B cell (primary cell): ENCODE results near the gene FAM3A. TPM values are rescaled to one million over a fixed set of nuclear protein-coding genes. Genes with fewer than 3 reads are reported as not detected.

Experiments used
- ATAC-seq: fragments of 200-7000 bp; cut with Tn5 transposase; one replicate; pipeline ENCODE4 v1.10.0; 2021; ENCODE audit warnings: low read depth, mild to moderate bottlenecking, moderate number of reproducible peaks, moderate library complexity
- CTCF ChIA-PET: fragments of 350-600 bp; sonication (Branson Sonifier 250); formaldehyde crosslinking; loops from one replicate; lab custom pipeline; 2021; ENCODE audit warnings: antibody characterized with exemption, inconsistent platforms; lab: Charles Lee
- POLR2A ChIA-PET: fragments of 350-600 bp; sonication (Branson Sonifier 250); formaldehyde crosslinking; loops from one replicate; lab custom pipeline; 2021; ENCODE audit warnings: antibody characterized with exemption; lab: Charles Lee
- DNase-seq: peaks from one replicate; pipeline ENCODE4 v3.0.0; 2013
- H2AFZ ChIP-seq: 2 replicates; pipeline ENCODE4 v1.6.1; 2012; ENCODE audit warnings: mild to moderate bottlenecking, low read depth, low read length; ENCODE audit not compliant: insufficient read depth, poor library complexity, severe bottlenecking
- H3K27ac ChIP-seq, 2 donors: 1 replicate in 1 of 2; 2 replicates in 1 of 2; pipeline ENCODE4 v1.5.1; 2012 to 2013; ENCODE audit warnings: low read length in 2 of 2, mild to moderate bottlenecking in 2 of 2, moderate library complexity in 1 of 2
- H3K27me3 ChIP-seq, 4 experiments: fragments of 200-600 bp in 1 of 4; sonication (generic) in 1 of 4; replicated peaks in 1 of 4; 1 replicate in 2 of 4; 2 replicates in 2 of 4; pipeline versions ENCODE4 v1.6.1 to v1.7.0; 2013 to 2016; ENCODE audit warnings: low read length in 3 of 4, mild to moderate bottlenecking in 2 of 4, mixed read lengths in 1 of 4, moderate library complexity in 1 of 4; ENCODE audit not compliant: insufficient read depth in 4 of 4, control insufficient read depth in 3 of 4; ENCODE audit errors: control extremely low read depth in 1 of 4
- H3K36me3 ChIP-seq, 2 experiments: replicated peaks in 1 of 2; 1 replicate in 1 of 2; 2 replicates in 1 of 2; pipeline versions ENCODE4 v1.6.1 to v1.7.1; 2013; ENCODE audit warnings: low read length in 1 of 2; ENCODE audit not compliant: insufficient read depth in 2 of 2, control insufficient read depth in 1 of 2; ENCODE audit errors: control extremely low read depth in 1 of 2, extremely low read depth in 1 of 2
- H3K4me1 ChIP-seq, 2 donors: fragments of 200-600 bp in 1 of 2; sonication (generic) in 1 of 2; 1 replicate in 1 of 2; 2 replicates in 1 of 2; pipeline versions ENCODE4 v1.5.1 to v1.6.1; 2013 to 2017; ENCODE audit warnings: low read length in 2 of 2; ENCODE audit not compliant: control insufficient read depth in 2 of 2, insufficient read depth in 2 of 2
- H3K4me2 ChIP-seq: replicated peaks from 2 replicates; pipeline ENCODE3; 2012; ENCODE audit warnings: mild to moderate bottlenecking, low read depth, low read length; ENCODE audit not compliant: poor library complexity, severe bottlenecking
- H3K4me3 ChIP-seq, 5 experiments: fragments of 200-600 bp in 1 of 5; sonication (generic) in 1 of 5; 1 replicate in 3 of 5; 2 replicates in 2 of 5; pipeline versions ENCODE4 v1.5.1 to v1.7.0; 2011 to 2016; ENCODE audit warnings: low read length in 4 of 5, mild to moderate bottlenecking in 4 of 5, low read depth in 2 of 5, control low read depth in 1 of 5, moderate library complexity in 1 of 5; ENCODE audit not compliant: insufficient read depth in 1 of 5; ENCODE audit errors: control extremely low read depth in 1 of 5, extremely low read depth in 1 of 5
- H3K79me2 ChIP-seq: fragments of 200-600 bp; sonication (generic); one replicate; pipeline ENCODE4 v1.6.0; 2016; ENCODE audit warnings: low read length; ENCODE audit not compliant: control insufficient read depth, insufficient read depth
- H3K9ac ChIP-seq: fragments of 200-600 bp; sonication (generic); 2 replicates; pipeline ENCODE4 v1.6.1; 2017; ENCODE audit warnings: mild to moderate bottlenecking, low read length, moderate library complexity
- H3K9me3 ChIP-seq, 3 donors: one replicate each; pipeline versions ENCODE4 v1.6.1 to v1.7.1; 2013; ENCODE audit warnings: low read length in 2 of 3; ENCODE audit not compliant: control insufficient read depth in 2 of 3, insufficient read depth in 1 of 3; ENCODE audit errors: control extremely low read depth in 1 of 3
- H4K20me1 ChIP-seq: 2 replicates; pipeline ENCODE4 v1.6.0; 2012; ENCODE audit warnings: mild to moderate bottlenecking, low read length; ENCODE audit not compliant: insufficient read depth, control insufficient read depth, poor library complexity, severe bottlenecking
- H3K27ac Mint-ChIP-seq: one replicate; pipeline ENCODE4 v1.8.0; 2021; ENCODE audit warnings: mixed read lengths
- H3K27me3 Mint-ChIP-seq: one replicate; pipeline ENCODE4 v1.8.0; 2021; ENCODE audit warnings: mixed read lengths
- H3K4me1 Mint-ChIP-seq: one replicate; pipeline ENCODE4 v1.8.0; 2021; ENCODE audit warnings: mixed read lengths
- H3K4me3 Mint-ChIP-seq: one replicate; pipeline ENCODE4 v1.8.0; 2021; ENCODE audit warnings: mixed read lengths
- H3K9me3 Mint-ChIP-seq: one replicate; pipeline ENCODE4 v1.8.0; 2022; ENCODE audit warnings: mixed read lengths; ENCODE audit not compliant: insufficient read depth
- EZH2 ChIP-seq: IDR thresholded peaks from 2 replicates; pipeline ENCODE4 v1.6.1; 2012; ENCODE audit warnings: borderline replicate concordance, low read depth, mild to moderate bottlenecking, moderate library complexity, low read length; ENCODE audit not compliant: insufficient read depth, poor library complexity, severe bottlenecking
- WGBS: methylation state at CpG from one replicate; pipeline ENCODE4 v1.1.5; 2013; ENCODE audit warnings: missing lambda C conversion rate; ENCODE audit not compliant: insufficient coverage; 5-methylcytosine and 5-hydroxymethylcytosine counted together
- intact Hi-C: fragments of 100-400 bp; cut with micrococcal nuclease; formaldehyde crosslinking; loops from one replicate; pipeline ENCODE4 v1.10.0; 2022
- polyA plus RNA-seq: library from polyadenylated mRNA; depleted of rRNA; stranded (reverse); fragments of >200 nt; gene quantifications from 2 replicates; pipeline ENCODE4 v1.2.3, GENCODE V29; 2012
- total RNA-seq, 2 donors: library from RNA; stranded (reverse); fragments of 120-200 nt in 1 of 2; gene quantifications; 1 replicate in 1 of 2; 2 replicates in 1 of 2; pipeline versions ENCODE4 v1.2.3 to v1.2.4, GENCODE V29; 2013 to 2022
- TF ChIP-seq, protein P1 (sequence below): fragments of 200-600 bp; IDR thresholded peaks from one replicate; pipeline ENCODE4 v1.8.0; 2022; ENCODE audit warnings: antibody characterized with exemption, mild to moderate bottlenecking

Gene FAM3A
- total and polyA plus RNA-seq, 2 donors (not counting 1 experiment from before 2014, with no cell fraction given), result 39.6 to 59.4 TPM

DNA sequence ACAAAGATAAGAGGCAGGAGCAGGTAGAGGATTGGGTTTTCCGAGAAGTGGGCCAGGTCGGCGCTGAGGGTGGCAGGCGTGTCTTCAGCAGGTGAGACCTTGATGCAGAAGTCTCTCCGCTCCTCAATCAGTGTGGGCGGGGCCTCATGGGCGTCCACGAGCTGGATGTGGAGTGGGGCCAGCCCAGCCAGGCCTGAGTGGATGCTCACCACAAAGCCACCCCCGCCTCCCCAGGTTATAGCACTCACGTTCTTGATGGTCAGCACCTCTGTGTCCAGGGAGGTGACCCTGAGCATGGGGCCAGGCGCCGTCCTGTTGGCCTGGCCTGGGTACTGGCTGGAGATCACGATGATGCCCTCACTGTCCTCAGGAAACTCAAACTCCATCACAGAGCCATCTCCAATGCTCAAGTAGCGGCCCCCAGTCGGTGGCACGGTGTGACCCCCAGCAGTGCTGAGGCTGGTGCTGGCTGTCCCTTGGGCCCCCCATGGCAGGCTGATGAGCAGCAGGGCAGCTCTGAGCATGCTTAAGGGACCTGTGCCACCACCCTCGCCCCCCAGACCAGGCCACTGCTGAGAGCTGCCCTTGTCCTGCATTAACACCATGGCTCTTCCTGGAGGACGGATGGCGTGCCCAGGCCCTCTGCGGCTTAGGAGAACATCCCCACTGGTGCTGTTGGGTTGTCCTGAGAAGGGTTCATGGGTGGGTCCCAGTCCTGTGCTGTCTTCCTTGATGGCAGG is 27.5 kb downstream of the FAM3A start:
- CTCF ChIA-PET, result interaction anchor here (1.3 to 1.9 kb wide), 3 partner anchors 9 to 115 kb away, joined by 3 to 8 read pairs (median 5); partner anchors contain the start of gene PLXNA3
- H3K4me1 Mint-ChIP-seq, result peaks cover 17% of the 10 kb centered on the region
- H3K27ac Mint-ChIP-seq, result no peak overlapping the region
- Histone ChIP-seq H3K4me1 (peaks cover 5 to 42% of the 10 kb centered on the region in 2 donors), H3K4me2 (no peak overlapping the region), H3K79me2 (peaks cover 20% of the 10 kb centered on the region), H2AFZ (no peak overlapping the region), H3K27me3 (no peaks in the 10 kb centered on the region), H3K4me3 (no peak overlapping the region), H3K9ac (no peak overlapping the region), H3K27ac (no peak overlapping the region), H3K36me3 (peaks cover 0 to 11% of the 10 kb centered on the region in 2 experiments), H3K9me3 (no peaks in the 10 kb centered on the region), H4K20me1 (no peaks in the 10 kb centered on the region)
- POLR2A ChIA-PET, result interaction anchor here (1.3 to 1.6 kb wide), 2 partner anchors 10 to 90 kb away, joined by 5 to 10 read pairs; partner anchors contain the start of gene RPL10
- intact Hi-C loops, result no loop called here
- no peaks in the 10 kb centered on the region for H3K27me3 Mint-ChIP-seq
- TF ChIP-seq EZH2, result no peak
- TF ChIP-seq, protein P1, sequence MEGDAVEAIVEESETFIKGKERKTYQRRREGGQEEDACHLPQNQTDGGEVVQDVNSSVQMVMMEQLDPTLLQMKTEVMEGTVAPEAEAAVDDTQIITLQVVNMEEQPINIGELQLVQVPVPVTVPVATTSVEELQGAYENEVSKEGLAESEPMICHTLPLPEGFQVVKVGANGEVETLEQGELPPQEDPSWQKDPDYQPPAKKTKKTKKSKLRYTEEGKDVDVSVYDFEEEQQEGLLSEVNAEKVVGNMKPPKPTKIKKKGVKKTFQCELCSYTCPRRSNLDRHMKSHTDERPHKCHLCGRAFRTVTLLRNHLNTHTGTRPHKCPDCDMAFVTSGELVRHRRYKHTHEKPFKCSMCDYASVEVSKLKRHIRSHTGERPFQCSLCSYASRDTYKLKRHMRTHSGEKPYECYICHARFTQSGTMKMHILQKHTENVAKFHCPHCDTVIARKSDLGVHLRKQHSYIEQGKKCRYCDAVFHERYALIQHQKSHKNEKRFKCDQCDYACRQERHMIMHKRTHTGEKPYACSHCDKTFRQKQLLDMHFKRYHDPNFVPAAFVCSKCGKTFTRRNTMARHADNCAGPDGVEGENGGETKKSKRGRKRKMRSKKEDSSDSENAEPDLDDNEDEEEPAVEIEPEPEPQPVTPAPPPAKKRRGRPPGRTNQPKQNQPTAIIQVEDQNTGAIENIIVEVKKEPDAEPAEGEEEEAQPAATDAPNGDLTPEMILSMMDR, result no peak
- H3K4me3 Mint-ChIP-seq, result peak overlapping the region; percentile 5
- no peak for ATAC-seq
- no peaks in the 10 kb centered on the region for H3K9me3 Mint-ChIP-seq
- 99% methylated on average over 11 of the region's 20 CpGs for WGBS
- DNase-seq, result no peak
